ENCODE results near the gene LPIN3. TPM values are rescaled to one million over a fixed set of nuclear protein-coding genes. Genes with fewer than 3 reads are reported as not detected.
"Not testable (repeated sequence)": the region's sequence is repeated elsewhere in the genome, so short reads cannot be mapped to it uniquely, and the experiment has no call there.

Gene LPIN3
- total RNA-seq, 2 experiments from 2014 or later = 2.2 to 2.5 TPM

GRCh38 chr20:41309817-41310216, 30.8 kb upstream of the LPIN3 start:
- Mint-ChIP-seq H3K4me3 (no peak overlapping the region), H3K27ac (no peak overlapping the region), H3K4me1 (peaks cover 11% of the 10 kb centered on the region), H3K36me3 (peaks cover 4% of the 10 kb centered on the region), H3K9me3 (no peaks in the 10 kb centered on the region), H3K27me3 (no peaks in the 10 kb centered on the region)
- ATAC-seq (ENCODE audit: low read depth) = no peak
- no peak for DNase-seq
- POLR2A ChIA-PET = no interaction called here

- H3K4me1 Mint-ChIP-seq = peaks cover 23% of the 10 kb centered on the region
- H3K9me3 Mint-ChIP-seq; H3K27me3 Mint-ChIP-seq; H3K27ac Mint-ChIP-seq; POLR2A ChIA-PET; DNase-seq; H3K36me3 Mint-ChIP-seq; H3K4me3 Mint-ChIP-seq; ATAC-seq (ENCODE audit: low read depth): not testable (repeated sequence)
Observed at GRCh38 chr20:41312009-41312408, 28.6 kb upstream of the LPIN3 start.

- Mint-ChIP-seq H3K36me3 (peaks cover 5% of the 10 kb centered on the region), H3K4me3 (no peak overlapping the region)
- DNase-seq = no peak
Observed at GRCh38 chr20:41314386-41314785, 26.2 kb upstream of the LPIN3 start.

GRCh38 chr20:41316051-41316450, 24.6 kb upstream of the LPIN3 start:
- DNase-seq (no peak), ATAC-seq (ENCODE audit: low read depth) (no peak)
- Mint-ChIP-seq H3K9me3 (no peaks in the 10 kb centered on the region), H3K27ac (no peak overlapping the region), H3K27me3 (peaks cover 2% of the 10 kb centered on the region), H3K36me3 (peaks cover 1% of the 10 kb centered on the region), H3K4me1 (peaks cover 23% of the 10 kb centered on the region), H3K4me3 (peak overlapping the region; percentile 87)
- POLR2A ChIA-PET = interaction anchor here (1.1 kb wide), 1 partner anchor 10 kb away, joined by 5 read pairs; no protein-coding TSS in a partner anchor

More at GRCh38 chr20:41314386-41314785, 26.2 kb upstream of the LPIN3 start:
- POLR2A ChIA-PET = no interaction called here
- peaks cover 16% of the 10 kb centered on the region for H3K4me1 Mint-ChIP-seq
- ATAC-seq (ENCODE audit: low read depth) = no peak
- H3K9me3 Mint-ChIP-seq = no peaks in the 10 kb centered on the region
- peaks cover 2% of the 10 kb centered on the region for H3K27me3 Mint-ChIP-seq
- H3K27ac Mint-ChIP-seq = no peak overlapping the region

GRCh38 chr20:41316602-41317545, 23.7 kb upstream of the LPIN3 start:
- H3K4me1 Mint-ChIP-seq = peaks cover 22% of the 10 kb centered on the region

GRCh38 chr20:41317546-41318270, 22.9 kb upstream of the LPIN3 start, which contains the start of gene ZHX3:
Gene ZHX3, minus strand, starts transcription at chr20:41317731. Its CDS starts 112,815 bp downstream, at chr20:41204916.
- ATAC-seq (ENCODE audit: low read depth) (peak; percentile 99), DNase-seq (peak; percentile 99)
- H3K4me1 Mint-ChIP-seq = peaks cover 22% of the 10 kb centered on the region
- peaks cover 1% of the 10 kb centered on the region for H3K36me3 Mint-ChIP-seq
- H3K27ac Mint-ChIP-seq = peak within 1 kb of the TSS; percentile 85
- H3K4me3 Mint-ChIP-seq = peak within 1 kb of the TSS; percentile 87
- POLR2A ChIA-PET = interaction anchor here (0.7 to 2.0 kb wide), 2 partner anchors 170 to 180 kb away, joined by 3 to 8 read pairs; partner anchors contain the start of gene PLCG1
- peaks cover 2% of the 10 kb centered on the region for H3K27me3 Mint-ChIP-seq
- no peaks in the 10 kb centered on the region for H3K9me3 Mint-ChIP-seq

More at GRCh38 chr20:41316602-41317545, 23.7 kb upstream of the LPIN3 start:
- Mint-ChIP-seq H3K27me3 (peaks cover 2% of the 10 kb centered on the region), H3K27ac (peak overlapping the region; percentile 85), H3K4me3 (peak overlapping the region; percentile 87), H3K36me3 (peaks cover 1% of the 10 kb centered on the region), H3K9me3 (no peaks in the 10 kb centered on the region)
- DNase-seq (peak; percentile 79), ATAC-seq (ENCODE audit: low read depth) (peak; percentile 55)
- POLR2A ChIA-PET = interaction anchor here (0.7 to 2.0 kb wide), 3 partner anchors 10 to 179 kb away, joined by 3 to 8 read pairs (median 5); partner anchors contain the start of gene PLCG1

GRCh38 chr20:41318271-41318649, 22.4 kb upstream of the LPIN3 start:
- Mint-ChIP-seq H3K4me1 (peaks cover 22% of the 10 kb centered on the region), H3K9me3 (no peaks in the 10 kb centered on the region), H3K4me3 (peak overlapping the region; percentile 41), H3K27me3 (peaks cover 4% of the 10 kb centered on the region), H3K27ac (peak overlapping the region; percentile 27), H3K36me3 (peaks cover 1% of the 10 kb centered on the region)
- DNase-seq (no peak), ATAC-seq (ENCODE audit: low read depth) (no peak)
- POLR2A ChIA-PET = interaction anchor here (2.0 kb wide), 1 partner anchor 181 kb away, joined by 8 read pairs; the partner anchor contains the start of gene PLCG1

GRCh38 chr20:41320441-41320840, 20.2 kb upstream of the LPIN3 start:
- POLR2A ChIA-PET = no interaction called here
- Mint-ChIP-seq H3K36me3 (peaks cover 1% of the 10 kb centered on the region), H3K27me3 (peaks cover 4% of the 10 kb centered on the region), H3K27ac (no peak overlapping the region), H3K4me3 (no peak overlapping the region), H3K4me1 (peaks cover 19% of the 10 kb centered on the region), H3K9me3 (no peaks in the 10 kb centered on the region)
- no peak for ATAC-seq (ENCODE audit: low read depth)
- DNase-seq = no peak

- POLR2A ChIA-PET = no interaction called here
- DNase-seq = no peak
- no peak overlapping the region for H3K27ac Mint-ChIP-seq
- H3K9me3 Mint-ChIP-seq = no peaks in the 10 kb centered on the region
- H3K36me3 Mint-ChIP-seq = peaks cover 1% of the 10 kb centered on the region
- no peak for ATAC-seq (ENCODE audit: low read depth)
- no peak overlapping the region for H3K4me3 Mint-ChIP-seq
- peaks cover 4% of the 10 kb centered on the region for H3K27me3 Mint-ChIP-seq
- peaks cover 16% of the 10 kb centered on the region for H3K4me1 Mint-ChIP-seq
Observed at GRCh38 chr20:41320976-41321375, 19.6 kb upstream of the LPIN3 start.

- Mint-ChIP-seq H3K4me3 (no peak overlapping the region), H3K27ac (no peak overlapping the region), H3K36me3 (no peaks in the 10 kb centered on the region), H3K27me3 (peaks cover 2% of the 10 kb centered on the region), H3K9me3 (no peaks in the 10 kb centered on the region), H3K4me1 (peaks cover 18% of the 10 kb centered on the region)
- DNase-seq (no peak), ATAC-seq (ENCODE audit: low read depth) (no peak)
- POLR2A ChIA-PET = no interaction called here
Observed at GRCh38 chr20:41327178-41327577, 13.4 kb upstream of the LPIN3 start.

- Mint-ChIP-seq H3K36me3 (no peaks in the 10 kb centered on the region), H3K9me3 (no peaks in the 10 kb centered on the region), H3K27me3 (peaks cover 3% of the 10 kb centered on the region), H3K4me1 (peaks cover 18% of the 10 kb centered on the region), H3K27ac (peak overlapping the region; percentile 86), H3K4me3 (peak overlapping the region; percentile 62)
- POLR2A ChIA-PET = interaction anchor here (0.8 to 1.2 kb wide), 3 partner anchors 87 to 190 kb away, joined by 3 to 5 read pairs (median 5); no protein-coding TSS in a partner anchor
- DNase-seq (peak; percentile 62), ATAC-seq (ENCODE audit: low read depth) (peak; percentile 100)
Observed at GRCh38 chr20:41329435-41330342, 10.9 kb upstream of the LPIN3 start.

- POLR2A ChIA-PET = no interaction called here
Observed at GRCh38 chr20:41330343-41330720, 10.3 kb upstream of the LPIN3 start.

More at GRCh38 chr20:41330343-41330720, 10.3 kb upstream of the LPIN3 start:
- Mint-ChIP-seq H3K4me1 (peaks cover 18% of the 10 kb centered on the region), H3K9me3 (no peaks in the 10 kb centered on the region), H3K36me3 (no peaks in the 10 kb centered on the region), H3K27me3 (peaks cover 3% of the 10 kb centered on the region), H3K27ac (peak overlapping the region; percentile 23), H3K4me3 (no peak overlapping the region)
- ATAC-seq (ENCODE audit: low read depth) (no peak), DNase-seq (no peak)

Measured in activated naive CD8-positive, alpha-beta T cell treated with anti-CD3 and anti-CD28 coated beads, Interleukin-2, amount 10 ng/mL, durations not matched to agents 7 days and 5 days (primary cell).